GM12874 (cell line): ENCODE results near the gene CST11.

Experiments used
- CTCF ChIP-seq: IDR thresholded peaks from 2 replicates; pipeline ENCODE4 v1.5.1; 2011; ENCODE audit warnings: low read depth, mild to moderate bottlenecking, control low read depth, low read length, moderate library complexity; ENCODE audit not compliant: insufficient read depth

Gene CST11

GRCh38 chr20:23450877-23451276 is 1.8 kb downstream of the CST11 start:
- no peak for TF ChIP-seq CTCF

GRCh38 chr20:23449421-23449820 is 3.3 kb downstream of the CST11 start:
- no peak for TF ChIP-seq CTCF

GRCh38 chr20:23448167-23448566 is 4.5 kb downstream of the CST11 start:
- no peak for TF ChIP-seq CTCF

- TF ChIP-seq CTCF = peak; percentile 65
Observed at GRCh38 chr20:23446505-23446904, 6.2 kb downstream of the CST11 start.

- TF ChIP-seq CTCF = no peak
Observed at GRCh38 chr20:23445596-23446217, 7.0 kb downstream of the CST11 start.

- TF ChIP-seq CTCF = no peak
Observed at GRCh38 chr20:23444859-23445258, 7.8 kb downstream of the CST11 start.

GRCh38 chr20:23442436-23442835 is 10.2 kb downstream of the CST11 start:
- TF ChIP-seq CTCF = no peak
